NCI-H1930 (cell line): Measurements from ENCODE around the gene SDK1.

Experiments used
- DNase-seq, 2 experiments: peaks; one replicate each; lab custom pipeline; 2025; lab: John Stamatoyannopoulos, UW

The SDK1 gene

GRCh38 chr7:4179688-4180380 is 878.8 kb downstream of the SDK1 start:
- no peak for DNase-seq

DNA sequence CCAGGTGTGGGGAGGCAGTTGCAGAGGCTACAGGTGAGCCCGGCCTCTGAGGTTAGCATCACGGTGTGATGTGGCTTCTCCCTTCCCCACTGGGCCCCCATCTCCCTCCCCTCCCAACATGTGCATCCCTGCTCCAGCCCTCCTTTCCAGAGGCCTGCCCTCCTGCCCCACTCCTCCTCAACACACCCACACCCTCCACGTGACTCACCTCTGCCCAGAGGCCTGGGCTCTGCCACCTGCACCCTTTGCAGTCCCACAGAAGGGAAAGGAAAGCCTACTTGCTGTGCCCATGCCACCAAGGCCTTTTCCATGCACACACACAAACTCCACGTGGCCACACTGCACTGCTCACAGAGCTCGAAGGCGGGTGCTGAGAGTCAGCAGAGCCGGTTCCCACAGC is 880.4 kb downstream of the SDK1 start:
- DNase-seq = no peak

GRCh38 chr7:4182605-4183300 is 881.7 kb downstream of the SDK1 start:
- no peak for DNase-seq

GRCh38 chr7:4184653-4185052 is 883.6 kb downstream of the SDK1 start:
- DNase-seq = no peak

DNA sequence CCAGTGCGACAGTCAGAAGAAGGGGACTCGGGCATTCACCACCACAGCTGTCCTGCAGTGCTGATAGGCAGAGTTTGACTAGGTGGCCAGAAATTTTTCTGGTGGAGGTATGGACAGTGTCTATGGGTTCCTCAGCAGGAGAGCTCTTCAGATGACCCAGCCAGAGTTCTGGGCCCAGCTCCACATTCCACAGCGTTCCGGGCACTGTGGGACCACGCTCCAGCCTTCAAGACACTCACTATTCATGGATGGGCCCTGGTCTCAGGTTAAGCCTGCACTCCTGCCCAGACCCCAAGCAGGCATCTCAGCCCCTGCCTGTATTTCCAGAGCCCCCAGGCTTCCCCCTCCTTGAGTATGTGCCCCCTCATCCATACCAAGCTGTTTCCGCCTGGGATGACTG is 884.1 kb downstream of the SDK1 start:
- no peak for DNase-seq

GRCh38 chr7:4185721-4186512 is 884.9 kb downstream of the SDK1 start:
- no peak for DNase-seq

- DNase-seq = no peak
Measured at GRCh38 chr7:4186513-4186780, 885.4 kb downstream of the SDK1 start.

GRCh38 chr7:4188651-4189050 is 887.6 kb downstream of the SDK1 start:
- DNase-seq = no peak

- DNase-seq = no peak
Measured at GRCh38 chr7:4189131-4189570, 888.1 kb downstream of the SDK1 start.

DNA sequence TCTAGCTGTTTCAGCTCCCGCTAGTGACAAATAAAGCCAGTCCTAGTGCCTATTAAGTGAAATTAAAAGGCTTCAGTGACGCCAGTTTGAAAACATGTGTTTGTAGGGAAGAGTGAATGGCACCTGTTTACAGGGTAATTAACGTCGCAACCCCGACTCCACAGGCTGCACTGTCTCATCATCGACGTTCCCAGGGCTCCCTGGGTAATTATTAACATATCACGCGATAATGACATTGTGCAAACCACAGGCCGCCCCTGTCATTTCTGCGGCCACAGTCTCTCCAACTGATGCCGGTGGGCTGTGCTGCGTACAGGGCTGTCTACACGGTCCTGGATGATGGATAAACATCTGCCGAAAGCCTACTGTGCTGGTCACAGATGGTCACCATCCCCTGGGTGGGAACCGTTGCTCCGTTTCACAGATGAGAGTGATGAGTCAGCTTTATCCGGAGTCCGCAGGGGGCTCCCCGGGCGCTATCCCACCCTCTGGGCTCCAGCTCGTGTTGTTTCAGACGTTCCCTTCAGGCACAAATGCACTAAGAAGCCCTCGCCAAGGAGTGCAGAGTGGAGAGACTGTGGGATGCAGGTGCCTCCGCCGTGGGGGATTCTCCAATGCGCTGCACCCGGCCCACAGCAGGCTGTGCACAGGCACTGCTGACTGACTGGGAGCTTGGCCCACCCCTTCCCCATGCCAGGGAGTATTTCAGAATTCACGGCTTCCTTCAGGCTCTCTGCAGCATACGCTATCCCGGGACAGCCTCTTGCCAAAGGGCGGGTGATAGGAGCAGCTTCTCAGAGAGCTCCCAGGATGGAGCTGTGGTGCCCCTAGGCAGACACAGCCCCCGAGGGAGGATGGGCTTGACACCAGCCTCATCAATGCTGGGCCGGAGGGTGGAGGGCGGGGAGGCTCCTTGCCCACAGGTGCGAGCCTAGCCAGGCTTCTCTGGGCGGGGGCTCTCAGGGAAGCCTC is 889.2 kb downstream of the SDK1 start:
- peak in 1 of 2 experiments; percentile 9 for DNase-seq

DNA sequence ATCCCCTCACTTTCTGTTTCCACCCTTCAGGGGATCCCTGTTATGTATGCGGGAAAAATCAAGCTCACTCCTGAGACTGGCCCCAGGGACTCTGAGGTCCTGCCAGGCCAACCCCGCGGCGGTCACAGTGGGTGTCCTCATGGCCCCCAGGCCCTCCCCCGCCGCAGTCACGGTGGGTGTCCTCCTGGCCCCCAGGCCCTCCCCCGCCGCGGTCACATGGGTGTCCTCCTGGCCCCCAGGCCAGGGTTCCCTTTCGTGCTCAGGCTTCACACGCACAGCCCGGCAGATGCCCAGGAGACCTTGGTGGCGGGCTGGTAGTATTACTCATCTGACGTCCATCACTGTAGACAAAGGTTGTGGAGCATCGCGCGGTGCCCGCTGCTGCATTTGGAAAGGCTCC is 890.0 kb downstream of the SDK1 start:
- DNase-seq = no peak

- DNase-seq = no peak
Measured at GRCh38 chr7:4191525-4191924, 890.5 kb downstream of the SDK1 start.

DNA sequence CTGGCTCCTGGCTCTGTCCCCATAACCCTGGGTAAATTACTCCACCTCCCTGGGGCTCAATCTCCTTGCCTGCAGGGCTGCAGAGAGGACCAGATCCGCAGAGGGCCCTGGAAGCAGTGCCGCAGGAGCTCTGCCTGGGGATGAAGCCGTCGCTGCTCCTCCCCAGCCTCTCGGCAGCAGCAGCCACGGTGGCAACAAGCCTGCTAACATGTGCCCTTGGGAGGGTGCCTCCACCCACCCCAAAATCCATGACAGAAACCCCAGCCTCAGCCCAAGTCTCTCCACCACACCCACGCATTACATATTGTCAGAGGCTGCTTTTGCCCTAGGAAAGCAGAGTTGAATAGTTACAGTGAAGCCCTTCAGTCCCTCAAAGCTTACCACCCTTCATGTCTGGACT is 894.6 kb downstream of the SDK1 start:
- no peak for DNase-seq

DNA sequence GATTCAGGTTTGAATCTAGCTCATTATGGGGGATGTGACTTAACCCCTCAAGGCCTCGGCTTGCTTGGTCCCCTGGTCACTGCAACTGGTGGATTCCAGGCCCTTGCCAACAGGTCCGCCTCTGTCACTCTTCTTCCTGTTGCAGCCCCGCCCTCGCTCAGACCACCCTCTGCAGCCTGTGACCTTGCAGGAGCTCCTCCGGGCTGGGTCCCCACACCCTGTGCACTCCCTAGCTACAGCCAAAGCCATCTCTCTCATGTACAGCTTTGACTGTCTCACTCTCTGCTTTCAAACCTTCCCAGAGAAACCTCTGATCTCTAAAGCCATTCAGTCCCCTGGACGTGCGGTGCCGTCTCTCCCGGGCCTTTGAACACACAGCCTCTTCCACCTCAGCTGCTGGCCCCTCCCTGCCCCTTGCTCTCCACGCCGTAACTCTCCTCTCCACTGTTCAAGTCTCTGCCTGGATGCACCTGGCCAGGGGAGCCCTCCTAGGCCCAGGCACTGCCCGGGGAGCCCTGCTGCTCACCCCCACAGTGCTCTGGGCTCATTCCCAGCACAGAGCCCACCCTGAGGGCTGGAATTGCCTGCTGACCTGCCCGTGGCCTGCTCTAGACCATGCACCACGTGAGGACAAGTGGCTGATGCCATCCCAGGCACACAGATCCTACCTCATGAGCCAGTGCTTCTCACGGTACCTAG is 895.2 kb downstream of the SDK1 start:
- no peak for DNase-seq

- DNase-seq = no peak
Measured at GRCh38 chr7:4198301-4198700, 897.2 kb downstream of the SDK1 start.

- DNase-seq = no peak
Measured at GRCh38 chr7:4200546-4201094, 899.6 kb downstream of the SDK1 start.

- no peak for DNase-seq
Measured at GRCh38 chr7:4201566-4201965, 900.5 kb downstream of the SDK1 start.

DNA sequence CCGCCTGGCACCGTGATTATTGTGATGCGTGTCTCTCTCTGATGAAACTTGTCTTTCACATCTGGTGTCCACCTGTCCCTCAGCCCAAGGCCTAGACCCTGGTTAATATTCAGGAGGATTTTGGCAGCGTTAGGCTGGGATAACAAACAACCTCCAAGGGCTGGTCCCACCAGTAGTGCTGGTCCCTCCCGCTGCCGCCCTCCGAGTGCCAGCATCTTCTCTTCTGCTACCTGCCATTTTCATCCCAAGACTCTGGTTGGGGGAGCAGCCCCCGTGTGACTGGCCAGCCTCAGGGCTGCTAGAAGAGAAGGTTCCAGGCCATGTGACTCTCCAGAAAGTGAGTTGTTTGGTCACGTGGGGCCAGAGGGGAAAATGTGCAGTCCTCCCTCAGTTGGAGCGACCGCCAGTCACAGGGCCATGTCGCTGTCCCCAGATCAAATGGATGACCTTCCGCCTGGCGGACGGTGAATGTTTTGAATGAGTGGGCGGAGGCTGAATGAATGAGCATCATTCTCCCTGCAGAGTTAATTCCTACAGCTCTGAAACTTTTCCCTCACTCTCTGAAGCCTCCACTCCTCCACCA is 901.2 kb downstream of the SDK1 start:
- no peak for DNase-seq

GRCh38 chr7:4202954-4203353 is 901.9 kb downstream of the SDK1 start:
- no peak for DNase-seq

DNA sequence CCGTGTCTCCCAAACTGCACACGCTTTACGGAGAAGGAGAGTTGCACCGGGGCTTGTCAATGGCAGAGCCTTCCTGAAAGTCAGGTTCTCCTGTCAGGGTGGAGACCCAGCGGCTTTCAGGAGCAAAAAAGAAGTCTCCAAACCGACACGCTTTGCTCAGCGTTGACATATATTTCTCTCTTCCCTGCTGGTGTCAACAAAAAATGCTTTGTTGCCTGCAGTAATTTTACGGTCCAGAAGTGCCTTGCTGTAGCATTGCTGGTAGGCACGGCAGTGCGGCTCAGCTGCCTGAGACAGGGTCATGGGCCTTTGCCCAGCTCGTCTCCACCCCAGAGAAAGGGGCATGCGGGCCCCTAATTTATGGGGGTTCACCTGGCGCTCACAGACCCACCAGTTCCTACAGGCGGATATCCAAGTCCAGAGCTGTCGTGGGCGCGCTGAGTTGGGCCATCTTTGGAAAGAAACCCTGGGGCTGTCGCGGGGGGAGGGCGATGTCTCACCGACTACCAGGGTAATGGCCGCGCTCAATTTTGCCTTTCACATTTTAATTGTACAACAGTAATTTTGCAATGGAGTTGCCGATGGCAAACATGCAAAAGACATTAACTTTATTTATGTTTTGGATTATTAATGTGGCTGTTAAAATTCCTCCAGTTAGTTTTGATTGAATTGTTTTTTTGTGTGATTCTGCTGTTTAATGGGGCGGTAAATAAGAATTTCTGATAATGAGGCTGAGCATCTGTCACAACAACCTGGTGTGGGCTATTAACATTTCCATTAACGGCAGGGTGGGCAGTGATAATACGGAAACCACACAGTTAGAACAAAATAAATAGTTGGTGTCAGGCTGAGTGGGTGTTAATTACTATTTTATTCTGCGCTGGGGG is 902.8 kb downstream of the SDK1 start:
- DNase-seq = no peak
